Activated CD4-positive, alpha-beta T cell treated with anti-CD3 and anti-CD28 coated beads, Interleukin-2, Interleukin-4, amounts not matched to agents 100 ng/mL and 50 ng/mL, durations not matched to agents 16 hours and 8 hours (primary cell): ENCODE data around the gene MAK.
"Not testable (repeated sequence)": the region's sequence is repeated elsewhere in the genome, so short reads cannot be mapped to it uniquely, and the experiment has no call there.

Experiments
- DNase-seq: peaks from one replicate; pipeline ENCODE4 v3.0.0-alpha.2; 2020; ENCODE audit warnings: low spot score

MAK gene

GRCh38 chr6:10854922-10855632 lies 16.7 kb upstream of the MAK start:
- DNase-seq: no peak

- not testable (repeated sequence) for DNase-seq
Measured at GRCh38 chr6:10853849-10854300, 15.5 kb upstream of the MAK start.

- no peak for DNase-seq
Measured at GRCh38 chr6:10852361-10852960, 14.1 kb upstream of the MAK start.

GRCh38 chr6:10850728-10851127 lies 12.4 kb upstream of the MAK start:
- DNase-seq: no peak

- no peak for DNase-seq
Measured at GRCh38 chr6:10849901-10850300, 11.6 kb upstream of the MAK start.

GRCh38 chr6:10847684-10848083 lies 9.3 kb upstream of the MAK start:
- no peak for DNase-seq

GRCh38 chr6:10843554-10843953 lies 5.2 kb upstream of the MAK start:
- no peak for DNase-seq

- peak; percentile 82 for DNase-seq
Measured at GRCh38 chr6:10838794-10839333, 525 bp upstream of the MAK start.

GRCh38 chr6:10837622-10837994 lies 731 bp downstream of the MAK start:
- no peak for DNase-seq

- no peak for DNase-seq
Measured at GRCh38 chr6:10837009-10837621, 1.2 kb downstream of the MAK start.

- DNase-seq: no peak
Measured at GRCh38 chr6:10834823-10835222, 3.5 kb downstream of the MAK start.

- no peak for DNase-seq
Measured at GRCh38 chr6:10831609-10832008, 6.7 kb downstream of the MAK start.

GRCh38 chr6:10824819-10825218 lies 13.5 kb downstream of the MAK start:
- no peak for DNase-seq

GRCh38 chr6:10824297-10824696 lies 14.0 kb downstream of the MAK start:
- DNase-seq: no peak

- not testable (repeated sequence) for DNase-seq
Measured at GRCh38 chr6:10814176-10814575, 24.2 kb downstream of the MAK start.

- DNase-seq: no peak
Measured at GRCh38 chr6:10809098-10809497, 29.2 kb downstream of the MAK start.

- no peak for DNase-seq
Measured at GRCh38 chr6:10808376-10808775, 30.0 kb downstream of the MAK start.

GRCh38 chr6:10801224-10801848 lies 37.0 kb downstream of the MAK start:
- peak; percentile 64 for DNase-seq

GRCh38 chr6:10800810-10801209 lies 37.5 kb downstream of the MAK start:
- no peak for DNase-seq

GRCh38 chr6:10794239-10794638 lies 44.1 kb downstream of the MAK start:
- DNase-seq: no peak

- no peak for DNase-seq
Measured at GRCh38 chr6:10793695-10794094, 44.6 kb downstream of the MAK start.

- DNase-seq: no peak
Measured at GRCh38 chr6:10793035-10793434, 45.3 kb downstream of the MAK start.

- no peak for DNase-seq
Measured at GRCh38 chr6:10792101-10792500, 46.2 kb downstream of the MAK start.
